ENCODE data around the gene RAB44. TPM values are rescaled to one million over a fixed set of nuclear protein-coding genes. Genes with fewer than 3 reads are reported as not detected.
"Not testable (repeated sequence)": the region's sequence is repeated elsewhere in the genome, so short reads cannot be mapped to it uniquely, and the experiment has no call there.

Gene RAB44
- total RNA-seq, 1 donor from 2014 or later: not detected

DNA sequence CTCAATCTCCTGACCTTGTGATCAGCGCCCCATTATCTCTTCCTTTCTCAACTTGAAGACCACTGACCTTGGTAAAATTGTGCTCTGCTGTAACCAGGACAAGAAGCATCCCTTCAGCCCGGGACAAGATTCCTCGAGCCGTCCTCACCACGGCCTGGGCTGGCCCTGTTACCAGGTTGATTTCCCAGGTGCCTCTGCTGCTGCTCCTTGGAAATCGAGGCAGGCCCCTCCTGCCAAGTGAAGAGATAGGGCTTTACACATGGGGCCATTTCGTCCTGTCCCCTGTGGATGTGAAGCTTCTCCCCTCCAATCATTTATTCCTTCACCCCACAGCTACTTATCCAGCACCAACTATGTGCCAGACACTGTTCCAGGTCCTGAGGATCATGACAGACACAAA is 21.5 kb downstream of the RAB44 start:
- TF ChIP-seq, protein P1, sequence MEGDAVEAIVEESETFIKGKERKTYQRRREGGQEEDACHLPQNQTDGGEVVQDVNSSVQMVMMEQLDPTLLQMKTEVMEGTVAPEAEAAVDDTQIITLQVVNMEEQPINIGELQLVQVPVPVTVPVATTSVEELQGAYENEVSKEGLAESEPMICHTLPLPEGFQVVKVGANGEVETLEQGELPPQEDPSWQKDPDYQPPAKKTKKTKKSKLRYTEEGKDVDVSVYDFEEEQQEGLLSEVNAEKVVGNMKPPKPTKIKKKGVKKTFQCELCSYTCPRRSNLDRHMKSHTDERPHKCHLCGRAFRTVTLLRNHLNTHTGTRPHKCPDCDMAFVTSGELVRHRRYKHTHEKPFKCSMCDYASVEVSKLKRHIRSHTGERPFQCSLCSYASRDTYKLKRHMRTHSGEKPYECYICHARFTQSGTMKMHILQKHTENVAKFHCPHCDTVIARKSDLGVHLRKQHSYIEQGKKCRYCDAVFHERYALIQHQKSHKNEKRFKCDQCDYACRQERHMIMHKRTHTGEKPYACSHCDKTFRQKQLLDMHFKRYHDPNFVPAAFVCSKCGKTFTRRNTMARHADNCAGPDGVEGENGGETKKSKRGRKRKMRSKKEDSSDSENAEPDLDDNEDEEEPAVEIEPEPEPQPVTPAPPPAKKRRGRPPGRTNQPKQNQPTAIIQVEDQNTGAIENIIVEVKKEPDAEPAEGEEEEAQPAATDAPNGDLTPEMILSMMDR (IDR thresholded peaks at IDR 0.05; ENCODE audit: insufficient read depth, low read length, poor library complexity, severe bottlenecking): no peak
- peaks cover 2% of the 10 kb centered on the region for H3K27me3 ChIP-seq (ENCODE audit: control insufficient read depth, insufficient read depth, low read length)
- no peaks in the 10 kb centered on the region for H3K36me3 ChIP-seq (ENCODE audit: control insufficient read depth, insufficient read depth, low read length)
- H3K4me3 ChIP-seq (ENCODE audit: low read depth, low read length): no peak overlapping the region
- DNase-seq (ENCODE audit: low read depth): no peak

DNA sequence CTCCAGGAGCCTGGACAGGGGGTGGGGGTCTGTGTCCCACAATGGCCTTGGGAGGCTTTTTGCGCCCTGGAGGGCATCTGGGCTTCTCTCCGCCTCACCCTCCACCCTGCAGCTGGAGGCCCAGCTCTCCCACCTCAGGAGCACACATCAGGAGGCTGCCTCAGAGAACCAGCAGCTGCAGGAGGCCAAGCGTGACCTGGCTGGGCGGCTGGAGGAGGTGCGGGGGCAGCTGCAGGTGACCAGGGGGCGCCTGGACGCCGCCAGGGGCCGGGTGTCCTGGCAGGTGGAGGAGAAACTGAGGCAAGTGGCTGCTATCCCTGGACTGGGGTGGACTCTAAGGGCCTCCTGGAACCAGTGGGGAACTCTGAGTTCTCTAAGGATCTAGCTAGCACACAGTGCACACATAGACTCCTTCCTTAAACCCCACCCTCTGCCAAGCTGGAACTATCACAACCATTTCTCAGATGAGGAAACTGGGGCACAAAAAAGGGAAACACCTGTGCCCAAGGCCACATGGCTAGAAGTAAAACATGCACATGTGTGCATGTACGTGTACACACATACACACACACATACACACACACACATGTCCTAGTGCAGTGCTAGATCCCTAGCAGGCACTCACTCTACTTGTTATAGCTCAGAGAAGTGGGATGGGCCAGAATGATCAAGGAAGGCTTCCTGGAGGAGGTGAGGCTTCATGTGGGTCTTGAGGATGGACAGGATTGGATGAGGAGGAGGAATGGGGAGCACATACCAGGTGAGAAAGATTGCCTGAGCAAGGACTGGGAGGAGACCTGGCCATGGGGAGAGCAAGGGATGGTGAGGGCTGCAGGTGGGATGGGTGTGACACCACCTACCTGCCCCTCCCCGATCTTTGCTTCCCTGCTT is 22.9 kb downstream of the RAB44 start:
- DNase-seq (ENCODE audit: low read depth): no peak
- Histone ChIP-seq H3K4me3 (ENCODE audit: low read depth, low read length) (no peak overlapping the region), H3K36me3 (ENCODE audit: control insufficient read depth, insufficient read depth, low read length) (no peaks in the 10 kb centered on the region), H3K27me3 (ENCODE audit: control insufficient read depth, insufficient read depth, low read length) (peaks cover 2% of the 10 kb centered on the region)
- TF ChIP-seq, protein P1 (IDR thresholded peaks at IDR 0.05; ENCODE audit: insufficient read depth, low read length, poor library complexity, severe bottlenecking): no peak

DNA sequence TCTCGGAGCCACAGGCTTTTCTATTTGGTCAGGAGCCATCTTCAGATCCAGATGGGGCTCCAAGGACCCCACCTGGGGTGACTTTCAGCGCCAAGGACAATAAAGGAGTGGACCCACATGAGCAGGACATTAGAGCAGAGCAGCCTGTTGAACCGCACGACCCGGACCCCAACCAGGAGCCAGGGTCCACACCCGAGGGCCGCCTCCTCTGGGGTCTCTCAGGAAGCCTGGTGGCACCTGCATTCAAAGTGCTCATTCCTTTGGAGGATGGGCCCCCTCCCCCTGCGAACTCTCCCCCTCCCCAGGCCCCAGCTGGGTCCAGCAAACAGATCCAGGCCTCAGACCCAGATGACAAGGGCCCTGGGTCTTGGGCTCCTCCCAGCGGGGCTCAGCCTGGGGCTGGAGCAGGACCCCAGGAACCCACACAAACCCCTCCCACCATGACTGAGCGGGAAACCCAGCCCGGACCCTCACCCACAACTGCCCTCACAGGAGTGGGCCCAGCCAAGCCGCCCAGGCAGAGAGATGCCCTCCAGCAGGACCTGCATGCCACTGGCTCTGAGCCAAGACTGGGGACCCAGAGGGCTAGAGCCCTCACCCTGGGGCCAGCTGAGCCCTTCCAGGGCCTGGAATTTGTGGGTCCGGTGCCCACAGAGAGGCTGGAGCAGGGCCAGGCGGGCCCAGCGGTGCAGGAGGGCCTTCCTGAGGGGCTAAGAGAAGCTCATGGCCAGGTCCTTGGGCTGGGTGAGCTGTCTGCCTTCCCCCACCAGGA is 23.9 kb downstream of the RAB44 start:
- Histone ChIP-seq H3K27me3 (ENCODE audit: control insufficient read depth, insufficient read depth, low read length) (peaks cover 2% of the 10 kb centered on the region), H3K36me3 (ENCODE audit: control insufficient read depth, insufficient read depth, low read length) (no peaks in the 10 kb centered on the region), H3K4me3 (ENCODE audit: low read depth, low read length) (no peak overlapping the region)
- TF ChIP-seq, protein P1 (IDR thresholded peaks at IDR 0.05; ENCODE audit: insufficient read depth, low read length, poor library complexity, severe bottlenecking): no peak
- no peak for DNase-seq (ENCODE audit: low read depth)

DNA sequence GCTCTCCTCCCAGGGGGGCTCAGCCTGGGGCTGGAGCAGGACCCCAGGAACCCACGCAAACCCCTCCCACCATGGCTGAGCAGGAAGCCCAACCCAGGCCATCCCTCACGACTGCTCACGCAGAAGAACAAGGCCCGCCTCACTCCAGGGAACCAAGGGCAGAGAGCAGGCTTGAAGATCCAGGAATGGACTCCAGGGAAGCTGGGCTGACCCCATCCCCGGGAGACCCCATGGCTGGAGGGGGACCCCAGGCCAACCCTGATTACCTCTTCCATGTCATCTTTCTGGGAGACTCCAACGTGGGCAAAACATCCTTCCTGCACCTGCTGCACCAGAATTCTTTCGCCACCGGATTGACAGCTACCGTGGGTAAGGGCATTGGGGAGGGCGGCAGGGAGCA is 24.7 kb downstream of the RAB44 start:
- Histone ChIP-seq H3K27me3 (ENCODE audit: control insufficient read depth, insufficient read depth, low read length) (peaks cover 2% of the 10 kb centered on the region), H3K4me3 (ENCODE audit: low read depth, low read length) (no peak overlapping the region), H3K36me3 (ENCODE audit: control insufficient read depth, insufficient read depth, low read length) (no peaks in the 10 kb centered on the region)
- DNase-seq (ENCODE audit: low read depth): no peak
- TF ChIP-seq, protein P1 (IDR thresholded peaks at IDR 0.05; ENCODE audit: insufficient read depth, low read length, poor library complexity, severe bottlenecking): no peak

DNA sequence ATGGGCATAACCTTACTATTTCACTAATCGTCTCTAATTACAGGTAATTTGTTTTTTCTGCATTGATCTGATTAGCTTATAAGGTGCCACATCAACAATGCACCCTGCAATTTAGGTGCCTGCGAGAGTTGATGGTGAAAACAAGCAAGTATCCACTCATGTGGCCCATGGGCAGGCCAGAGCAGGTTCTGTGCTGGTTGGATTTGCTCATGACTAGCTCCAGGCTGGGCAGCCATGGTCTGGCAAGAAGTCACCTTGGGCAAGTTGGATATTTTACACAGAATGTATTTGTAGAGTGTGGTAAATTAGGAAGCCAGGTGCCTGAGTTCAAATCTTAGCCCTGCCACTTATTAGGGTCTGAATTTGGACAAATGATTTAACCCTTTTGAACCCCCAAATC is 25.3 kb downstream of the RAB44 start:
- TF ChIP-seq, protein P1 (IDR thresholded peaks at IDR 0.05; ENCODE audit: insufficient read depth, low read length, poor library complexity, severe bottlenecking): no peak
- no peak for DNase-seq (ENCODE audit: low read depth)
- H3K36me3 ChIP-seq (ENCODE audit: control insufficient read depth, insufficient read depth, low read length): no peaks in the 10 kb centered on the region

DNA sequence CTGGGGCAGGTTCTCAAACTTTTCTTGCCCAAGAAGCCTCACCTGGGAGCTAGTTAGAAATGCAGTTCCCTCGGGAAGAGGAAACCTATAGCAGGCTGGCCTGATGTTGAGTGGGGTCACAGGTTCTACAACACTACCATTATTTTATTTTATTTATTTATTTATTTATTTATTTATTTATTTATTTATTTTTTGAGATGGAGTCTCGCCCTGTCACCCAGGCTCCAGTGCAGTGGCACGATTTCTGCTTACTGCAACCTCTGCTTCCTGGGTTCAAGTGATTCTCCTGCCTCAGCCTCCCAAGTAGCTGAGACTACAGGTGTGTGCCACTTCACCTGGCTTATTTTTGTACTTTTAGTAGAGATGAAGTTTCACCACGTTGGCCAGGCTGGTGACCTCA is 26.4 kb downstream of the RAB44 start:
- not testable (repeated sequence) for H3K36me3 ChIP-seq (ENCODE audit: control insufficient read depth, insufficient read depth, low read length); H3K27me3 ChIP-seq (ENCODE audit: control insufficient read depth, insufficient read depth, low read length); DNase-seq (ENCODE audit: low read depth); H3K4me3 ChIP-seq (ENCODE audit: low read depth, low read length)

More for the DNA sequence above, 25.3 kb downstream of the RAB44 start:
- peaks cover 2% of the 10 kb centered on the region for H3K27me3 ChIP-seq (ENCODE audit: control insufficient read depth, insufficient read depth, low read length)
- H3K4me3 ChIP-seq (ENCODE audit: low read depth, low read length): no peak overlapping the region
